Heart right ventricle (tissue), 16 donors: Measurements from ENCODE around the gene TRMT2A. TPM values are rescaled to one million over a fixed set of nuclear protein-coding genes. Genes with fewer than 3 reads are reported as not detected.

Source experiments
- ATAC-seq, 8 donors: fragments of 200-7000 bp; cut with Tn5 transposase; one replicate each; pipeline ENCODE4 v1.9.1; 2020; ENCODE audit warnings: mild to moderate bottlenecking in 8 of 8, moderate library complexity in 8 of 8, moderate number of reproducible peaks in 1 of 8
- DNase-seq, 2 donors: peaks; one replicate each; pipeline ENCODE4 v3.0.0-alpha.2; 2020
- H3K27ac ChIP-seq, 10 donors: fragments of 200-600 bp; sonication (generic) in 2 of 10; one replicate each; pipeline versions ENCODE4 v1.5.0 to v1.8.0; 2020 to 2022; ENCODE audit warnings: mild to moderate bottlenecking in 3 of 10
- H3K27me3 ChIP-seq, 7 donors: fragments of 200-600 bp; one replicate each; pipeline ENCODE4 v1.8.0; 2021 to 2022; ENCODE audit warnings: mild to moderate bottlenecking in 2 of 7
- H3K36me3 ChIP-seq, 9 donors: fragments of 200-600 bp; sonication (generic) in 1 of 9; one replicate each; pipeline versions ENCODE4 v1.5.0 to v1.8.0; 2020 to 2022; ENCODE audit warnings: mild to moderate bottlenecking in 2 of 9
- H3K4me1 ChIP-seq, 9 donors: fragments of 200-600 bp; sonication (generic) in 1 of 9; one replicate each; pipeline versions ENCODE4 v1.5.0 to v1.8.0; 2020 to 2022; ENCODE audit warnings: mild to moderate bottlenecking in 4 of 9
- H3K4me3 ChIP-seq, 10 donors: fragments of 200-600 bp; sonication (generic) in 2 of 10; one replicate each; pipeline versions ENCODE4 v1.5.0 to v1.8.0; 2020 to 2022; ENCODE audit warnings: mild to moderate bottlenecking in 7 of 10, moderate library complexity in 2 of 10
- H3K9me3 ChIP-seq, 11 donors: fragments of 200-600 bp in 10 of 11; sonication (generic) in 2 of 11; one replicate each; pipeline versions ENCODE4 v1.5.0 to v1.8.0; 2013 to 2022; ENCODE audit warnings: mild to moderate bottlenecking in 2 of 11, control low read depth in 1 of 11, moderate library complexity in 1 of 11
- WGBS, 2 donors: extraction: QIAGEN DNeasy Blood & Tissue Kit; methylation state at CpG; one replicate each; pipeline ENCODE4 v1.1.7; 2013; ENCODE audit warnings: inconsistent platforms in 1 of 2; 5-methylcytosine and 5-hydroxymethylcytosine counted together
- intact Hi-C, 10 donors: fragments of 100-400 bp; cut with DNase I; formaldehyde crosslinking; loops; one replicate each; pipeline versions ENCODE4 v1.11.1 to v1.14.2; 2022
- polyA plus RNA-seq, 2 donors: library from polyadenylated mRNA; stranded (reverse); fragments of 200-250 nt; gene quantifications; one replicate each; pipeline ENCODE4 v1.2.3, GENCODE V29; 2013
- total RNA-seq, 10 donors: library from RNA; stranded (reverse); fragmentation: NEBNext Ultra II Directional in 3 of 10; extraction: Animal tissue kit (Norgen Biotek cat#: 25700) in 3 of 10; gene quantifications; one replicate each; pipeline versions ENCODE4 v1.2.1 to v1.2.4, GENCODE V29; 2021 to 2023
- TF ChIP-seq, protein P1 (sequence below), 9 donors: fragments of 200-600 bp; sonication (generic) in 2 of 9; IDR thresholded peaks; one replicate each; pipeline versions ENCODE4 v1.5.0 to v1.8.0; 2021 to 2022; ENCODE audit warnings: antibody characterized with exemption in 9 of 9, mild to moderate bottlenecking in 5 of 9, moderate library complexity in 1 of 9
- donor health status: Arrhythmogenic right ventricular cardiomyopathy.
- donor health status: ischemic (EF 13 %, LVEDD 7.1; RV severe dilation, severe dysfunction).
- donor health status: healthy with polysubstance abuse.
- donor health status: DM: no; HTN: yes; CAD: no.
- donor health status: DM: no; HTN: no; CAD: no.
- donor health status: ischemic (EF 25% LVEDD 6.9; RV normal size, moderate dysfunction).
- donor health status: ischemic (EF 25% LVEDD 5.7; RV mildly dilated, moderate dysfunction).
- donor health status: healthy.
- donor health status: DM: yes; HTN: yes; CAD: no.
- donor health status: Ischemic cardiomyopathy.
- donor health status: ischemic (EF 35%, LVEDD 5.7; RV mildly dilated, moderate dysfunction).
- donor health status: nonischemic (EF 11% LVEDD 7.7; RV severe dilation, severe dysfunction).
- donor health status: DM: yes; HTN: yes; CAD: no.
- donor health status: PGD.
- donor health status: ischemic (EF 29% LVEDD 5.4; RV normal size, mild dysfunction).
- donor health status: nonischemic (EF 23%, LVEDD 6.1; RV moderate dilation, normal function).

Gene TRMT2A
- total and polyA plus RNA-seq, 12 donors: 18.4 to 58.2 (median 26.0) TPM

GRCh38 chr22:20106205-20106848 is 10.7 kb downstream of the TRMT2A start:
- Histone ChIP-seq H3K27me3 (no peaks in the 10 kb centered on the region), H3K4me3 (no peak overlapping the region), H3K9me3 (no peaks in the 10 kb centered on the region), H3K36me3 (peaks cover 14 to 98% (median 50%) of the 10 kb centered on the region in 9 donors), H3K27ac (no peak overlapping the region), H3K4me1 (peaks cover 0 to under 1% (median 0%) of the 10 kb centered on the region in 9 donors)
- TF ChIP-seq, protein P1, sequence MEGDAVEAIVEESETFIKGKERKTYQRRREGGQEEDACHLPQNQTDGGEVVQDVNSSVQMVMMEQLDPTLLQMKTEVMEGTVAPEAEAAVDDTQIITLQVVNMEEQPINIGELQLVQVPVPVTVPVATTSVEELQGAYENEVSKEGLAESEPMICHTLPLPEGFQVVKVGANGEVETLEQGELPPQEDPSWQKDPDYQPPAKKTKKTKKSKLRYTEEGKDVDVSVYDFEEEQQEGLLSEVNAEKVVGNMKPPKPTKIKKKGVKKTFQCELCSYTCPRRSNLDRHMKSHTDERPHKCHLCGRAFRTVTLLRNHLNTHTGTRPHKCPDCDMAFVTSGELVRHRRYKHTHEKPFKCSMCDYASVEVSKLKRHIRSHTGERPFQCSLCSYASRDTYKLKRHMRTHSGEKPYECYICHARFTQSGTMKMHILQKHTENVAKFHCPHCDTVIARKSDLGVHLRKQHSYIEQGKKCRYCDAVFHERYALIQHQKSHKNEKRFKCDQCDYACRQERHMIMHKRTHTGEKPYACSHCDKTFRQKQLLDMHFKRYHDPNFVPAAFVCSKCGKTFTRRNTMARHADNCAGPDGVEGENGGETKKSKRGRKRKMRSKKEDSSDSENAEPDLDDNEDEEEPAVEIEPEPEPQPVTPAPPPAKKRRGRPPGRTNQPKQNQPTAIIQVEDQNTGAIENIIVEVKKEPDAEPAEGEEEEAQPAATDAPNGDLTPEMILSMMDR (IDR thresholded peaks at IDR 0.05): no peak
- ATAC-seq (no peak), DNase-seq (no peak)
- 87 to 88% methylated on average over 20 of the region's 20 CpGs for WGBS, 2 donors
- intact Hi-C loops: no loop called here

- Histone ChIP-seq H3K4me3 (no peak overlapping the region), H3K27ac (no peak overlapping the region), H3K4me1 (no peaks in the 10 kb centered on the region), H3K36me3 (peaks cover 14 to 99% (median 50%) of the 10 kb centered on the region in 9 donors), H3K27me3 (no peaks in the 10 kb centered on the region), H3K9me3 (no peaks in the 10 kb centered on the region)
- DNase-seq: no peak
- TF ChIP-seq, protein P1 (IDR thresholded peaks at IDR 0.05): no peak
- no peak for ATAC-seq
- intact Hi-C loops: no loop called here
- WGBS, 2 donors: 94 to 96% methylated on average over 7 of the region's 7 CpGs
Measured at GRCh38 chr22:20105456-20106204, 11.4 kb downstream of the TRMT2A start.

GRCh38 chr22:20102203-20102780 is 14.7 kb downstream of the TRMT2A start:
- DNase-seq (no peak), ATAC-seq (no peak)
- TF ChIP-seq, protein P1 (IDR thresholded peaks at IDR 0.05): no peak
- 91 to 94% methylated on average over 12 of the region's 12 CpGs for WGBS, 2 donors
- H3K9me3 ChIP-seq: no peaks in the 10 kb centered on the region
- peaks cover 1 to 99% (median 45%) of the 10 kb centered on the region in 9 donors for H3K36me3 ChIP-seq
- intact Hi-C loops: no loop called here
- H3K4me1 ChIP-seq: peaks cover 0 to 4% (median 0%) of the 10 kb centered on the region in 9 donors
- H3K27me3 ChIP-seq: no peaks in the 10 kb centered on the region
- no peak overlapping the region for H3K4me3 ChIP-seq
- no peak overlapping the region for H3K27ac ChIP-seq

GRCh38 chr22:20101638-20102037 is 15.4 kb downstream of the TRMT2A start:
- TF ChIP-seq, protein P1 (IDR thresholded peaks at IDR 0.05): no peak
- DNase-seq (no peak), ATAC-seq (peak in 1 of 8 donors; percentile 31)
- H3K4me1 ChIP-seq: peaks cover 0 to 4% (median 0%) of the 10 kb centered on the region in 9 donors
- intact Hi-C loops: no loop called here
- no peak overlapping the region for H3K4me3 ChIP-seq
- no peaks in the 10 kb centered on the region for H3K27me3 ChIP-seq
- H3K9me3 ChIP-seq: peaks cover 0 to 6% (median under 1%) of the 10 kb centered on the region in 11 donors
- H3K27ac ChIP-seq: no peak overlapping the region
- peaks cover 0 to 99% (median 44%) of the 10 kb centered on the region in 9 donors for H3K36me3 ChIP-seq
- WGBS, 2 donors: 86 to 88% methylated on average over 8 of the region's 8 CpGs
